Caco-2 (cell line): ENCODE data around the gene LMF2. TPM values are rescaled to one million over a fixed set of nuclear protein-coding genes. Genes with fewer than 3 reads are reported as not detected.
A peak's percentile ranks its signal among the peaks of the same experiment; 100 is the strongest.

Experiments used
- BruUV-seq: library from RNA; stranded (reverse); fragments of 400-500 nt; replicated peaks from 2 replicates; lab custom pipeline; 2021; lab: Mats Ljungman, UMichigan
- CTCF ChIA-PET: fragments of 300-600 bp; sonication (Branson Sonifier 250); formaldehyde crosslinking; loops from one replicate; lab custom pipeline; 2022; ENCODE audit warnings: antibody characterized with exemption; lab: Charles Lee
- POLR2A ChIA-PET: fragments of 300-600 bp; sonication (Branson Sonifier 250); formaldehyde crosslinking; loops from one replicate; lab custom pipeline; 2022; ENCODE audit warnings: antibody characterized with exemption; lab: Charles Lee
- DNase-seq, 2 experiments: peaks; one replicate each; pipeline versions ENCODE4 v3.0.0 to v3.0.0-alpha.2; 2020 to 2022
- H3K27me3 ChIP-seq: replicated peaks from 2 replicates; pipeline ENCODE4 v1.6.0; 2011; ENCODE audit warnings: low read length; ENCODE audit not compliant: control insufficient read depth, insufficient read depth
- H3K36me3 ChIP-seq: 2 replicates; pipeline ENCODE4 v1.5.1; 2011; ENCODE audit warnings: low read length; ENCODE audit not compliant: control insufficient read depth, insufficient read depth
- H3K4me1 ChIP-seq: fragments of 250-450 bp; sonication (Bioruptor Pico); 2 replicates; pipeline ENCODE4 v1.5.1; 2020; ENCODE audit warnings: mild to moderate bottlenecking
- H3K4me3 ChIP-seq: 2 replicates; pipeline ENCODE4 v1.5.1; 2011; ENCODE audit warnings: low read depth, mild to moderate bottlenecking, control low read depth, low read length
- H3K9me3 ChIP-seq: fragments of 250-450 bp; sonication (Bioruptor Pico); 2 replicates; pipeline ENCODE4 v1.5.1; 2020; ENCODE audit warnings: mild to moderate bottlenecking, moderate library complexity
- H3K27ac Mint-ChIP-seq: one replicate; pipeline ENCODE4 v1.8.0; 2022; ENCODE audit warnings: mixed read lengths; ENCODE audit not compliant: unreplicated experiment
- H3K27me3 Mint-ChIP-seq: one replicate; pipeline ENCODE4 v1.8.0; 2022; ENCODE audit warnings: mixed read lengths; ENCODE audit not compliant: insufficient read depth, unreplicated experiment
- H3K36me3 Mint-ChIP-seq: one replicate; pipeline ENCODE4 v1.8.0; 2022; ENCODE audit warnings: mild to moderate bottlenecking, mixed read lengths; ENCODE audit not compliant: insufficient read depth, unreplicated experiment
- H3K4me1 Mint-ChIP-seq: one replicate; pipeline ENCODE4 v1.8.0; 2022; ENCODE audit warnings: low read depth, mixed read lengths; ENCODE audit not compliant: unreplicated experiment
- H3K4me3 Mint-ChIP-seq: one replicate; pipeline ENCODE4 v1.8.0; 2022; ENCODE audit warnings: mild to moderate bottlenecking, moderate library complexity, mixed read lengths; ENCODE audit not compliant: unreplicated experiment
- H3K9me3 Mint-ChIP-seq: one replicate; pipeline ENCODE4 v1.8.0; 2022; ENCODE audit warnings: mixed read lengths; ENCODE audit not compliant: unreplicated experiment
- intact Hi-C: fragments of 100-400 bp; cut with micrococcal nuclease; formaldehyde crosslinking; loops from one replicate; pipeline ENCODE4 v1.10.0; 2022; ENCODE audit not compliant: unreplicated experiment
- total RNA-seq: library from RNA; stranded (reverse); gene quantifications from 2 replicates; pipeline ENCODE4 v1.2.3, GENCODE V29; 2022
- TF ChIP-seq, protein P1 (sequence below), 2 experiments: fragments of 200-600 bp in 1 of 2; IDR thresholded peaks; 1 replicate in 1 of 2; 2 replicates in 1 of 2; pipeline versions ENCODE4 v1.5.1 to v1.8.0; 2011 to 2022; ENCODE audit warnings: antibody characterized with exemption in 1 of 2, control low read depth in 1 of 2, inconsistent platforms in 1 of 2, low read depth in 1 of 2, low read length in 1 of 2, mild to moderate bottlenecking in 1 of 2, moderate library complexity in 1 of 2; ENCODE audit not compliant: insufficient read depth in 1 of 2, severe bottlenecking in 1 of 2, unreplicated experiment in 1 of 2

The LMF2 gene
- total RNA-seq, 1 experiment from 2014 or later, result 68.8 TPM

DNA sequence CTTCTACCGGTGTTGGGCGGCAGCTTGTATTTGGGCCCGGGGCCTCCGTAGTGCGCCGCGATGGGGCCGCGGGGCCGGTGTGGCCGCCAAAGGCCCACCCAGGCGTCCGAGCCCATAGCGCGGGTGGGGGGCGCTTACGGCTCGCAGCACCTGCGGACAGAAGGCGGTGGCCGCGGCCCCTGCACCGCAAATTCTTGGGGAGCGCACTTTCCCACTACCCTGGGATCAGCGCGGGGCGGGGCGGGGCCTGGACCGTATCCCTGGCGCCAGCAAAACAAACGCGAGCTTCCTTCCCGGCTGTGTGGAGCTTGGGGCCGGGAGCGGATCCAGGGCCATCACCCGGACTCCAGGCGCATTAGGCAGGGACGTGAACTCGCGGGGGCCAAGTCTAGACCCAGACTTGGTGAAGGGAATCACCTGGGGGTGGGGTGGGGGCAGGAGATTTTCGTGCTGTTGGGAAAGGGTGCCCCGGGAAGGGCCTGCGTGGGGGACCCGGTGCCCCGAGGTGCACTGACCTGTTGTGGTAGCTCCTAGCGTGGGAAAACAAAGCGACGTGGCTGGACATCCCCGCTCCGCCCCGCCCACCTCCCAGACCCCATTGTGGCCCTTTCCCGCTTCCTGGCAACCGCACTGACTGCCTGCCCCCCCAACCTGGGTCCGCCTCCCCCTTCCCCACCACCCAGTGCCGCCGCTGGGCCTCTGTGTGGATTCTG, 24.6 kb upstream of the LMF2 start:
- peak; percentile 69 to 78 for DNase-seq
- no peaks in the 10 kb centered on the region for H3K9me3 Mint-ChIP-seq
- H3K4me3 Mint-ChIP-seq, result peak overlapping the region; percentile 81
- no peaks in the 10 kb centered on the region for H3K27me3 Mint-ChIP-seq
- peaks cover 30% of the 10 kb centered on the region for H3K36me3 Mint-ChIP-seq
- intact Hi-C loops, result loop anchor here (2.0 to 5.0 kb wide), 2 partner anchors 31 to 90 kb away; partner anchors contain the start of gene SYCE3
- CTCF ChIA-PET, result interaction anchor here (0.7 to 1.0 kb wide), 3 partner anchors 24 to 89 kb away, joined by 3 to 7 read pairs (median 4); partner anchors contain the start of genes LMF2 and SYCE3
- TF ChIP-seq, protein P1, sequence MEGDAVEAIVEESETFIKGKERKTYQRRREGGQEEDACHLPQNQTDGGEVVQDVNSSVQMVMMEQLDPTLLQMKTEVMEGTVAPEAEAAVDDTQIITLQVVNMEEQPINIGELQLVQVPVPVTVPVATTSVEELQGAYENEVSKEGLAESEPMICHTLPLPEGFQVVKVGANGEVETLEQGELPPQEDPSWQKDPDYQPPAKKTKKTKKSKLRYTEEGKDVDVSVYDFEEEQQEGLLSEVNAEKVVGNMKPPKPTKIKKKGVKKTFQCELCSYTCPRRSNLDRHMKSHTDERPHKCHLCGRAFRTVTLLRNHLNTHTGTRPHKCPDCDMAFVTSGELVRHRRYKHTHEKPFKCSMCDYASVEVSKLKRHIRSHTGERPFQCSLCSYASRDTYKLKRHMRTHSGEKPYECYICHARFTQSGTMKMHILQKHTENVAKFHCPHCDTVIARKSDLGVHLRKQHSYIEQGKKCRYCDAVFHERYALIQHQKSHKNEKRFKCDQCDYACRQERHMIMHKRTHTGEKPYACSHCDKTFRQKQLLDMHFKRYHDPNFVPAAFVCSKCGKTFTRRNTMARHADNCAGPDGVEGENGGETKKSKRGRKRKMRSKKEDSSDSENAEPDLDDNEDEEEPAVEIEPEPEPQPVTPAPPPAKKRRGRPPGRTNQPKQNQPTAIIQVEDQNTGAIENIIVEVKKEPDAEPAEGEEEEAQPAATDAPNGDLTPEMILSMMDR (IDR thresholded peaks at IDR 0.05; ENCODE audit: insufficient read depth in 1 of 2, low read depth in 1 of 2, low read length in 1 of 2, severe bottlenecking in 1 of 2, unreplicated experiment in 1 of 2), result no peak
- POLR2A ChIA-PET, result interaction anchor here (0.7 to 1.5 kb wide), 5 partner anchors 15 to 238 kb away, joined by 3 to 7 read pairs (median 4); partner anchors contain the start of genes CHKB, LMF2 and SYCE3
- H3K9me3 ChIP-seq, result no peaks in the 10 kb centered on the region
- H3K4me1 ChIP-seq, result peaks cover 30% of the 10 kb centered on the region
- peak overlapping the region; percentile 86 for H3K27ac Mint-ChIP-seq
- no TSS peak for BruUV-seq
- H3K27me3 ChIP-seq, result no peaks in the 10 kb centered on the region
- peak overlapping the region; percentile 68 for H3K4me3 ChIP-seq
- H3K4me1 Mint-ChIP-seq, result peaks cover 27% of the 10 kb centered on the region
- H3K36me3 ChIP-seq, result no peaks in the 10 kb centered on the region

DNA sequence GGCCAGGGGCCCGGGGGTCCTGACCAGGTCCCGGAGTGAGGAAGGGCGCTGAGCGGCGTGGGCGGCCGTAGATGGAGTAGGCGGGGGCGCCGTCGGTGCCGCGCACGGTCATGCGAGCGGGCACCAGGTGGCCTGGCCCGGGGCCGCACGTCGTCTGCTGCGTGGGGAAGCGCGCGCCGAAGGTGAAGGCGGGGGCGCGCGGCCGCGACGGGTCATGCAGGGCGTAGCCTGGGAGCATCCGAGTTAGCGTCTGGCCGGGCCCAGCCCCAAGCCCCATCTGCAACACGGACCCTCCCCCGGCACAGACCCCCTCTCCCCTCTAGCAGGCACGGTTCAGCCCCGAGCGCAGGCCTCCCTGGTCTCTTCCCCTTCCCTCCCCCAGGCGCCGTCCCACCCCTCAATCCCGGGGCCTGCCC, 24.1 kb upstream of the LMF2 start:
- peak overlapping the region; percentile 86 for H3K27ac Mint-ChIP-seq
- no peaks in the 10 kb centered on the region for H3K27me3 ChIP-seq

More for the DNA sequence above, 24.1 kb upstream of the LMF2 start:
- Histone ChIP-seq H3K9me3 (no peaks in the 10 kb centered on the region), H3K4me1 (peaks cover 36% of the 10 kb centered on the region), H3K36me3 (no peaks in the 10 kb centered on the region), H3K4me3 (peak overlapping the region; percentile 68)
- ChIA-PET CTCF (interaction anchor here (0.7 to 1.0 kb wide), 2 partner anchors 24 to 31 kb away, joined by 4 to 7 read pairs; partner anchors contain the start of genes LMF2 and SYCE3), POLR2A (interaction anchor here (0.7 to 1.5 kb wide), 5 partner anchors 16 to 237 kb away, joined by 3 to 7 read pairs (median 4); partner anchors contain the start of genes CHKB, LMF2 and SYCE3)
- peak; percentile 66 for DNase-seq
- Mint-ChIP-seq H3K9me3 (no peaks in the 10 kb centered on the region), H3K4me3 (peak overlapping the region; percentile 81), H3K4me1 (peaks cover 31% of the 10 kb centered on the region), H3K27me3 (no peaks in the 10 kb centered on the region), H3K36me3 (peaks cover 35% of the 10 kb centered on the region)
- TF ChIP-seq, protein P1 (IDR thresholded peaks at IDR 0.05; ENCODE audit: insufficient read depth in 1 of 2, low read depth in 1 of 2, low read length in 1 of 2, severe bottlenecking in 1 of 2, unreplicated experiment in 1 of 2), result no peak
- no TSS peak for BruUV-seq
- intact Hi-C loops, result loop anchor here (5.0 kb wide), 1 partner anchor 91 kb away; no protein-coding TSS in a partner anchor
